ENCODE measurements around the gene PPP3CB.

Gene PPP3CB

GRCh38 chr10:73407495-73407894 lies 88.3 kb downstream of the PPP3CB start:
- POLR2A ChIA-PET: no interaction called here
- CTCF ChIA-PET: no interaction called here
- TF ChIP-seq NFRKB (IDR thresholded peaks at IDR 0.05): no peak
- no peak for TF ChIP-seq FOXM1 (IDR thresholded peaks at IDR 0.05; ENCODE audit: borderline replicate concordance)
- no peak for TF ChIP-seq HDGF (IDR thresholded peaks at IDR 0.05; ENCODE audit: borderline replicate concordance)
- TF ChIP-seq PKNOX1 (IDR thresholded peaks at IDR 0.05): no peak
- no peak for TF ChIP-seq FOXA1 (IDR thresholded peaks at IDR 0.05)
- no peak for TF ChIP-seq ARNT (IDR thresholded peaks at IDR 0.05)
- no peak for TF ChIP-seq CTBP1 (IDR thresholded peaks at IDR 0.05; ENCODE audit: borderline replicate concordance)
- DNase-seq (ENCODE audit: extremely low spot score): no peak

GRCh38 chr10:73406846-73407245 lies 89.0 kb downstream of the PPP3CB start:
- POLR2A ChIA-PET: interaction anchor here (1.2 kb wide), 1 partner anchor 48 kb away, joined by 5 read pairs; the partner anchor contains the start of gene CFAP70
- no peak for DNase-seq (ENCODE audit: extremely low spot score)
- TF ChIP-seq CTBP1 (IDR thresholded peaks at IDR 0.05; ENCODE audit: borderline replicate concordance) (no peak), ZNF384 (IDR thresholded peaks at IDR 0.05) (no peak), ELF4 (IDR thresholded peaks at IDR 0.05) (no peak), ARNT (IDR thresholded peaks at IDR 0.05) (no peak), TARDBP (IDR thresholded peaks at IDR 0.05) (no peak), FOXK2 (IDR thresholded peaks at IDR 0.05) (no peak), FOXA1 (IDR thresholded peaks at IDR 0.05) (no peak), NFRKB (IDR thresholded peaks at IDR 0.05) (no peak), L3MBTL2 (conservative IDR thresholded peaks at IDR 0.05) (no peak), PKNOX1 (IDR thresholded peaks at IDR 0.05) (no peak), BHLHE40 (IDR thresholded peaks at IDR 0.05; ENCODE audit: borderline replicate concordance) (no peak), SUZ12 (IDR thresholded peaks at IDR 0.05) (no peak), SP1 (IDR thresholded peaks at IDR 0.05) (no peak), HDGF (IDR thresholded peaks at IDR 0.05; ENCODE audit: borderline replicate concordance) (no peak), FOXM1 (IDR thresholded peaks at IDR 0.05; ENCODE audit: borderline replicate concordance) (no peak), LEF1 (IDR thresholded peaks at IDR 0.05; ENCODE audit: borderline replicate concordance) (no peak)
- CTCF ChIA-PET: no interaction called here

- ChIA-PET CTCF (no interaction called here), POLR2A (no interaction called here)
- no peak for DNase-seq (ENCODE audit: extremely low spot score)
- TF ChIP-seq LEF1 (IDR thresholded peaks at IDR 0.05; ENCODE audit: borderline replicate concordance) (no peak), NFRKB (IDR thresholded peaks at IDR 0.05) (no peak), ELF4 (IDR thresholded peaks at IDR 0.05) (no peak), ZNF384 (IDR thresholded peaks at IDR 0.05) (no peak), ARNT (IDR thresholded peaks at IDR 0.05) (no peak), CTBP1 (IDR thresholded peaks at IDR 0.05; ENCODE audit: borderline replicate concordance) (no peak), L3MBTL2 (conservative IDR thresholded peaks at IDR 0.05) (no peak), SUZ12 (IDR thresholded peaks at IDR 0.05) (no peak), HDGF (IDR thresholded peaks at IDR 0.05; ENCODE audit: borderline replicate concordance) (no peak), TARDBP (IDR thresholded peaks at IDR 0.05) (no peak), BHLHE40 (IDR thresholded peaks at IDR 0.05; ENCODE audit: borderline replicate concordance) (no peak), SP1 (IDR thresholded peaks at IDR 0.05) (no peak), FOXK2 (IDR thresholded peaks at IDR 0.05) (no peak), PKNOX1 (IDR thresholded peaks at IDR 0.05) (no peak), FOXA1 (IDR thresholded peaks at IDR 0.05) (no peak)
Measured at GRCh38 chr10:73405556-73405955, 90.3 kb downstream of the PPP3CB start.

GRCh38 chr10:73404690-73405089 lies 91.1 kb downstream of the PPP3CB start:
- CTCF ChIA-PET: no interaction called here
- no peak for DNase-seq (ENCODE audit: extremely low spot score)

GRCh38 chr10:73401636-73402035 lies 94.2 kb downstream of the PPP3CB start:
- TF ChIP-seq ZNF384 (IDR thresholded peaks at IDR 0.05) (no peak), ARNT (IDR thresholded peaks at IDR 0.05) (no peak), FOXM1 (IDR thresholded peaks at IDR 0.05; ENCODE audit: borderline replicate concordance) (no peak), NFRKB (IDR thresholded peaks at IDR 0.05) (no peak), FOXA1 (IDR thresholded peaks at IDR 0.05) (no peak), FOXK2 (IDR thresholded peaks at IDR 0.05) (no peak), SUZ12 (IDR thresholded peaks at IDR 0.05) (no peak), L3MBTL2 (conservative IDR thresholded peaks at IDR 0.05) (no peak), LEF1 (IDR thresholded peaks at IDR 0.05; ENCODE audit: borderline replicate concordance) (no peak), SP1 (IDR thresholded peaks at IDR 0.05) (no peak), CTBP1 (IDR thresholded peaks at IDR 0.05; ENCODE audit: borderline replicate concordance) (no peak), TARDBP (IDR thresholded peaks at IDR 0.05) (no peak), HDGF (IDR thresholded peaks at IDR 0.05; ENCODE audit: borderline replicate concordance) (no peak), BHLHE40 (IDR thresholded peaks at IDR 0.05; ENCODE audit: borderline replicate concordance) (no peak), ELF4 (IDR thresholded peaks at IDR 0.05) (no peak), PKNOX1 (IDR thresholded peaks at IDR 0.05) (no peak)
- DNase-seq (ENCODE audit: extremely low spot score): no peak
- POLR2A ChIA-PET: interaction anchor here (1.0 kb wide), 1 partner anchor 12 kb away, joined by 3 read pairs; no protein-coding TSS in a partner anchor
- CTCF ChIA-PET: no interaction called here

More at GRCh38 chr10:73404690-73405089, 91.1 kb downstream of the PPP3CB start:
- POLR2A ChIA-PET: no interaction called here
- TF ChIP-seq SP1 (IDR thresholded peaks at IDR 0.05): no peak
- TF ChIP-seq FOXK2 (IDR thresholded peaks at IDR 0.05): no peak
- no peak for TF ChIP-seq TARDBP (IDR thresholded peaks at IDR 0.05)
- no peak for TF ChIP-seq CTBP1 (IDR thresholded peaks at IDR 0.05; ENCODE audit: borderline replicate concordance)
- TF ChIP-seq NFRKB (IDR thresholded peaks at IDR 0.05): no peak
- TF ChIP-seq FOXA1 (IDR thresholded peaks at IDR 0.05): no peak
- no peak for TF ChIP-seq ARNT (IDR thresholded peaks at IDR 0.05)
- no peak for TF ChIP-seq PKNOX1 (IDR thresholded peaks at IDR 0.05)
- no peak for TF ChIP-seq HDGF (IDR thresholded peaks at IDR 0.05; ENCODE audit: borderline replicate concordance)
- TF ChIP-seq SUZ12 (IDR thresholded peaks at IDR 0.05): no peak
- no peak for TF ChIP-seq BHLHE40 (IDR thresholded peaks at IDR 0.05; ENCODE audit: borderline replicate concordance)

Measured in HEK293T (cell line).